WTC11 (cell line): ENCODE data around the gene KLHL5. TPM values are rescaled to one million over a fixed set of nuclear protein-coding genes. Genes with fewer than 3 reads are reported as not detected.

ENCODE experiments used
- ATAC-seq: fragments of 200-7000 bp; cut with Tn5 transposase; 2 replicates; pipeline ENCODE4 v1.10.0; 2021; ENCODE audit warnings: mild to moderate bottlenecking, moderate library complexity
- CTCF ChIA-PET: fragments of 300-600 bp; sonication (Branson Sonifier 250); formaldehyde crosslinking; loops from one replicate; lab custom pipeline; 2021; ENCODE audit warnings: antibody characterized with exemption; lab: Charles Lee
- POLR2A ChIA-PET: fragments of 350-600 bp; sonication (Branson Sonifier 250); formaldehyde crosslinking; loops from one replicate; lab custom pipeline; 2021; ENCODE audit warnings: antibody characterized with exemption; lab: Charles Lee
- DNase-seq: peaks from one replicate; pipeline ENCODE4 v3.0.0; 2021; ENCODE audit warnings: low spot score
- H3K27ac Mint-ChIP-seq: 2 replicates; pipeline ENCODE4 v1.8.0; 2021; ENCODE audit warnings: mixed read lengths
- H3K27me3 Mint-ChIP-seq: 2 replicates; pipeline ENCODE4 v1.8.0; 2021; ENCODE audit warnings: low read depth, mild to moderate bottlenecking, moderate library complexity, mixed read lengths
- H3K36me3 Mint-ChIP-seq: 2 replicates; pipeline ENCODE4 v1.8.0; 2021; ENCODE audit warnings: mixed read lengths
- H3K4me1 Mint-ChIP-seq: 2 replicates; pipeline ENCODE4 v1.8.0; 2022; ENCODE audit warnings: mixed read lengths
- H3K4me3 Mint-ChIP-seq: 2 replicates; pipeline ENCODE4 v1.8.0; 2021; ENCODE audit warnings: mild to moderate bottlenecking, moderate library complexity, mixed read lengths
- H3K9me3 Mint-ChIP-seq: 2 replicates; pipeline ENCODE4 v1.8.0; 2021; ENCODE audit warnings: mixed read lengths
- ATF1 ChIP-seq: sonication (generic); formaldehyde crosslinking; IDR thresholded peaks from 2 replicates; pipeline ENCODE4 v1.8.1; 2023; ENCODE audit warnings: mild to moderate bottlenecking, moderate library complexity, missing genetic modification reagents
- CBFB ChIP-seq: sonication (generic); formaldehyde crosslinking; IDR thresholded peaks from 2 replicates; pipeline ENCODE4 v1.8.1; 2022; ENCODE audit warnings: mild to moderate bottlenecking, low read depth, missing genetic modification reagents
- ETV6 ChIP-seq: sonication (generic); formaldehyde crosslinking; IDR thresholded peaks from 2 replicates; pipeline ENCODE4 v1.8.1; 2022; ENCODE audit warnings: mild to moderate bottlenecking, missing genetic modification reagents
- FOXK1 ChIP-seq: sonication (generic); formaldehyde crosslinking; IDR thresholded peaks from 2 replicates; pipeline ENCODE4 v1.8.0; 2022; ENCODE audit warnings: mild to moderate bottlenecking, moderate library complexity, missing genetic modification reagents
- FOXP1 ChIP-seq: sonication (generic); formaldehyde crosslinking; IDR thresholded peaks from 2 replicates; pipeline ENCODE4 v1.8.0; 2022; ENCODE audit warnings: missing genetic modification reagents, mild to moderate bottlenecking, moderate library complexity, borderline replicate concordance
- HMGA2 ChIP-seq: fragments of 250-450 bp; sonication (Bioruptor Pico); IDR thresholded peaks from 2 replicates; pipeline ENCODE4 v1.4.0; 2021; ENCODE audit warnings: mild to moderate bottlenecking, moderate library complexity
- JUN ChIP-seq: sonication (generic); formaldehyde crosslinking; IDR thresholded peaks from 2 replicates; pipeline ENCODE4 v1.8.0; 2023; ENCODE audit warnings: mild to moderate bottlenecking, missing genetic modification reagents
- MXD4 ChIP-seq: fragments of 250-450 bp; sonication (Bioruptor Pico); IDR thresholded peaks from 2 replicates; pipeline ENCODE4 v1.8.0; 2021; ENCODE audit warnings: mild to moderate bottlenecking, moderate library complexity, borderline replicate concordance
- NFATC4 ChIP-seq: fragments of 250-450 bp; sonication (Bioruptor Pico); IDR thresholded peaks from 2 replicates; pipeline ENCODE4 v1.9.0; 2021; ENCODE audit warnings: mild to moderate bottlenecking
- NFE2L1 ChIP-seq: sonication (generic); formaldehyde crosslinking; IDR thresholded peaks from 2 replicates; pipeline ENCODE4 v1.8.1; 2023; ENCODE audit warnings: missing genetic modification reagents
- NR1H2 ChIP-seq: sonication (generic); formaldehyde crosslinking; IDR thresholded peaks from 2 replicates; pipeline ENCODE4 v1.9.0; 2021; ENCODE audit warnings: mild to moderate bottlenecking, moderate library complexity, missing genetic modification reagents
- SP1 ChIP-seq: sonication (generic); formaldehyde crosslinking; conservative IDR thresholded peaks from 2 replicates; pipeline ENCODE4 v1.8.1; 2022; ENCODE audit warnings: missing genetic modification reagents
- TCF7 ChIP-seq: sonication (generic); formaldehyde crosslinking; IDR thresholded peaks from 2 replicates; pipeline ENCODE4 v1.8.0; 2022; ENCODE audit warnings: mild to moderate bottlenecking, low read depth, missing genetic modification reagents, moderate library complexity
- TEAD1 ChIP-seq: sonication (generic); formaldehyde crosslinking; IDR thresholded peaks from 2 replicates; pipeline ENCODE4 v1.8.0; 2022; ENCODE audit warnings: mild to moderate bottlenecking, missing genetic modification reagents
- ZNF219 ChIP-seq: sonication (generic); formaldehyde crosslinking; IDR thresholded peaks from 2 replicates; pipeline ENCODE4 v1.8.0; 2023; ENCODE audit warnings: missing genetic modification reagents, mild to moderate bottlenecking, borderline replicate concordance
- ZNF232 ChIP-seq: sonication (generic); formaldehyde crosslinking; IDR thresholded peaks from 2 replicates; pipeline ENCODE4 v1.8.0; 2022; ENCODE audit warnings: mild to moderate bottlenecking, missing genetic modification reagents
- ZNF263 ChIP-seq: sonication (generic); formaldehyde crosslinking; IDR thresholded peaks from 2 replicates; pipeline ENCODE4 v1.8.1; 2022; ENCODE audit warnings: low read depth, mild to moderate bottlenecking, moderate library complexity, missing genetic modification reagents
- total RNA-seq: library from RNA; stranded (reverse); gene quantifications from 3 replicates; pipeline ENCODE4 v1.2.3, GENCODE V29; 2021
- TF ChIP-seq, protein P1 (sequence below): sonication (generic); formaldehyde crosslinking; IDR thresholded peaks from 2 replicates; pipeline ENCODE4 v1.8.0; 2023; ENCODE audit warnings: missing genetic modification reagents
- TF ChIP-seq, protein P2 (sequence below): fragments of 250-450 bp; sonication (Bioruptor Pico); conservative IDR thresholded peaks from 2 replicates; pipeline ENCODE4 v1.9.0; 2021; ENCODE audit warnings: mild to moderate bottlenecking
- TF ChIP-seq, protein P3 (sequence below): fragments of 250-450 bp; sonication (Bioruptor Pico); IDR thresholded peaks from 2 replicates; pipeline ENCODE4 v2.1.2; 2022; ENCODE audit warnings: mild to moderate bottlenecking, moderate library complexity
- TF ChIP-seq, protein P4 (sequence below): fragments of 200-600 bp; IDR thresholded peaks from 2 replicates; pipeline ENCODE4 v1.8.0; 2022; ENCODE audit warnings: antibody characterized with exemption
- TF ChIP-seq, protein P5 (sequence below): sonication (generic); formaldehyde crosslinking; IDR thresholded peaks from 2 replicates; pipeline ENCODE4 v1.8.1; 2022; ENCODE audit warnings: mild to moderate bottlenecking, missing genetic modification reagents, moderate library complexity, borderline replicate concordance
- TF ChIP-seq, protein P6 (sequence below): fragments of 250-450 bp; sonication (Bioruptor Pico); IDR thresholded peaks from 2 replicates; pipeline ENCODE4 v1.9.0; 2021; ENCODE audit warnings: mild to moderate bottlenecking, borderline replicate concordance
- TF ChIP-seq, protein P7 (sequence below): sonication (generic); formaldehyde crosslinking; IDR thresholded peaks from 2 replicates; pipeline ENCODE4 v1.8.1; 2022; ENCODE audit warnings: low read depth, missing genetic modification reagents, borderline replicate concordance

The KLHL5 gene
- total RNA-seq, 1 experiment from 2014 or later, result 21.1 TPM

DNA sequence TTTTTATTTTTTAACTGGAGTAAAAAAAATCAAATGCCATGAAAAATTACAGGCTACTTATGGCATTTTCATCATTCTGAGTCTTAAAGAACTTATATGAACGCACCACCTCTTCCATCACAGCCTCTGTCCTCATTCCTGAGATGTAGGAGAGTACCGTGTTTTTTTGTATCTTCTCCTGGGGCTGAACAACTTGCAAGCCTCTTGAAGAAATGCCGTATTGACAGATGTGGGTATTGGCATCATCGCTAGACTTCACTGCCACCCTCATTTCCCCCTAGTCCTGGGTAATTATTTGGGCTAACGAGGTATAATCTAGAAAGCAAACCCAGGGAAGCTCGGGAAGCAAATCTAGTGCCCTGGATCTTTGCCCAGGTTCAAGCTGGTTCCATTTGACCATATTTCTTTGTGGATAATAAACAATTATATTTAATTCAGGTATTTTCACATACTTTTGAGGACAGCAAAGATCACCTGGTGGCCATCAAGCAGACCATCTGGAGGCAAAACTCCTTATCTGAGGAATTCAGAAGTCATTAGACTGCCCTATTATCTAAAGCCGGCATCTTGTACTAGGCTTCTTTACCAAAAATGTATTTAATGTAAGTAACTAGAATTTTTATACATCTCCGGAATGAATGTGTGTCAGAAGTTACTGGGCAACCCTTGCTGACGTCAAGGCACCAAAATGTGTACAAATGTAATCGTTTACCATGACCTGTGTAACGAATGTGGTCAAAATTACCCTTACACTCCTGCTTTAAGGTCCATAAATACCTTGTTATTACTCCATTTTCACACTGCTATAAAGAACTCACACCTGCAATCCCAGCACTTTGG is 64.4 kb downstream of the KLHL5 start (continued):
- TF ChIP-seq, protein P1, sequence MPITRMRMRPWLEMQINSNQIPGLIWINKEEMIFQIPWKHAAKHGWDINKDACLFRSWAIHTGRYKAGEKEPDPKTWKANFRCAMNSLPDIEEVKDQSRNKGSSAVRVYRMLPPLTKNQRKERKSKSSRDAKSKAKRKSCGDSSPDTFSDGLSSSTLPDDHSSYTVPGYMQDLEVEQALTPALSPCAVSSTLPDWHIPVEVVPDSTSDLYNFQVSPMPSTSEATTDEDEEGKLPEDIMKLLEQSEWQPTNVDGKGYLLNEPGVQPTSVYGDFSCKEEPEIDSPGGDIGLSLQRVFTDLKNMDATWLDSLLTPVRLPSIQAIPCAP (CRISPR knock-in tag), result no peak
- TF ChIP-seq TCF7 (CRISPR knock-in tag) (no peak), CBFB (CRISPR knock-in tag) (no peak), FOXK1 (no peak), ATF1 (no peak), ZNF219 (CRISPR knock-in tag) (no peak), NFATC4 (no peak), ZNF263 (CRISPR knock-in tag) (no peak)
- TF ChIP-seq, protein P2, sequence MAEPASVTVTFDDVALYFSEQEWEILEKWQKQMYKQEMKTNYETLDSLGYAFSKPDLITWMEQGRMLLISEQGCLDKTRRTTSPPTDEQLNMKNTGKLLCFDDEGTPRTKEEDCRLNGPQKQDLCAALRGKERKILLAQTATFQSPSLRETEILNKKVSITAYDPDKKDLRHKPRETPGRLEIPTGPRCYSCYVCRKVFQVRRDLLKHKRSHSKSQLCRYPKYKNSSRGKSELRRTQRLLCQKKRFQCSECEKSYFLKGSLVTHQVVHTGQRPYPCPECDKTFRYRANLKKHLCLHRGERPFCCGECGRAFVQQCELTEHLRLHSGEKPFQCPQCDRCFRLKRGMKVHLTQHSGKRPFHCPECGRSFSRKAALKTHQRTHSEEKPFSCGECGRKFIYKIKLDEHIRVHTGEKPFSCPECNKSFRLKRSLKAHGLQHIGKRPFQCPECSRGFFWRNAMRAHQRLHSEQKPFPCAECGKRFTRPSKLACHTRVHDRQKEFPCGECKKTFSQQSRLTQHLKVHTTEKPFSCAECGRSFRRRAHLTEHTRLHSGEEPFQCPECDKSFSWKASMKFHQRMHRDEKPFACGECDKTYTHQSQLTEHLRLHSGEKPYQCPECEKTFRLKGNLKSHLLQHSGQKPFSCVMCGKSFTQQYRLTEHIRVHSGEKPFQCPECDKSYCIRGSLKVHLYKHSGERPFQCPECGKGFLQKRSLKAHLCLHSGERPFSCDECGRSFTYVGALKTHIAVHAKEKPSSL (CRISPR knock-in tag), result no peak

DNA sequence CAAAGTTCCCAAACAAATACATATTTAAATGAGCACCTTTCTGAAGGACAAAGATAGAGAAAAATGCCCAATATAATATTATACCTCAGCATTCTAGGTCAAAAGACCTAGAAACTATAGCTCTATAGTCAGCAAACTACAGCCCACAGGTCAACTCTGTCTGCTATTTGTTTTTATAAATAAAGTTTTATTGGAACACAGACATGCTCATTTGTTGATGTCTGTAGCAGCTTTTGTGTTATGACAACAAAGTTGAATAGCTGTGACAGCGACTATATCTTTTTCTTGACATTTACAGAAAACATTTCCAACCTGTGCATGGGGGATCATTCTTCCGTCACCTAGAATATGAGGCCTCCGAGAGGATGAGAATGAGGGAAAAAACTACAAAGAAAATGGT is 71.6 kb downstream of the KLHL5 start:
- H3K9me3 Mint-ChIP-seq, result peaks cover 17% of the 10 kb centered on the region
- no peak for DNase-seq
- no peaks in the 10 kb centered on the region for H3K27me3 Mint-ChIP-seq
- no peak for ATAC-seq
- no peak overlapping the region for H3K4me3 Mint-ChIP-seq
- ChIA-PET POLR2A (no interaction called here), CTCF (interaction anchor here (0.8 to 2.5 kb wide), 2 partner anchors 89 to 232 kb away, joined by 3 to 33 read pairs; no protein-coding TSS in a partner anchor)
- TF ChIP-seq HMGA2 (CRISPR knock-in tag) (no peak), ZNF232 (CRISPR knock-in tag) (no peak), JUN (CRISPR knock-in tag) (no peak), NR1H2 (CRISPR knock-in tag) (no peak), FOXP1 (no peak), ETV6 (CRISPR knock-in tag) (no peak), NFE2L1 (CRISPR knock-in tag) (no peak), SP1 (no peak), MXD4 (CRISPR knock-in tag) (no peak), TEAD1 (CRISPR knock-in tag) (no peak)
- TF ChIP-seq, protein P3, sequence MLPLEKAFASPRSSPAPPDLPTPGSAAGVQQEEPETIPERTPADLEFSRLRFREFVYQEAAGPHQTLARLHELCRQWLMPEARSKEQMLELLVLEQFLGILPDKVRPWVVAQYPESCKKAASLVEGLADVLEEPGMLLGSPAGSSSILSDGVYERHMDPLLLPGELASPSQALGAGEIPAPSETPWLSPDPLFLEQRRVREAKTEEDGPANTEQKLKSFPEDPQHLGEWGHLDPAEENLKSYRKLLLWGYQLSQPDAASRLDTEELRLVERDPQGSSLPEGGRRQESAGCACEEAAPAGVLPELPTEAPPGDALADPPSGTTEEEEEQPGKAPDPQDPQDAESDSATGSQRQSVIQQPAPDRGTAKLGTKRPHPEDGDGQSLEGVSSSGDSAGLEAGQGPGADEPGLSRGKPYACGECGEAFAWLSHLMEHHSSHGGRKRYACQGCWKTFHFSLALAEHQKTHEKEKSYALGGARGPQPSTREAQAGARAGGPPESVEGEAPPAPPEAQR (CRISPR knock-in tag), result no peak
- TF ChIP-seq, protein P4, sequence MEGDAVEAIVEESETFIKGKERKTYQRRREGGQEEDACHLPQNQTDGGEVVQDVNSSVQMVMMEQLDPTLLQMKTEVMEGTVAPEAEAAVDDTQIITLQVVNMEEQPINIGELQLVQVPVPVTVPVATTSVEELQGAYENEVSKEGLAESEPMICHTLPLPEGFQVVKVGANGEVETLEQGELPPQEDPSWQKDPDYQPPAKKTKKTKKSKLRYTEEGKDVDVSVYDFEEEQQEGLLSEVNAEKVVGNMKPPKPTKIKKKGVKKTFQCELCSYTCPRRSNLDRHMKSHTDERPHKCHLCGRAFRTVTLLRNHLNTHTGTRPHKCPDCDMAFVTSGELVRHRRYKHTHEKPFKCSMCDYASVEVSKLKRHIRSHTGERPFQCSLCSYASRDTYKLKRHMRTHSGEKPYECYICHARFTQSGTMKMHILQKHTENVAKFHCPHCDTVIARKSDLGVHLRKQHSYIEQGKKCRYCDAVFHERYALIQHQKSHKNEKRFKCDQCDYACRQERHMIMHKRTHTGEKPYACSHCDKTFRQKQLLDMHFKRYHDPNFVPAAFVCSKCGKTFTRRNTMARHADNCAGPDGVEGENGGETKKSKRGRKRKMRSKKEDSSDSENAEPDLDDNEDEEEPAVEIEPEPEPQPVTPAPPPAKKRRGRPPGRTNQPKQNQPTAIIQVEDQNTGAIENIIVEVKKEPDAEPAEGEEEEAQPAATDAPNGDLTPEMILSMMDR, result no peak
- TF ChIP-seq, protein P5, sequence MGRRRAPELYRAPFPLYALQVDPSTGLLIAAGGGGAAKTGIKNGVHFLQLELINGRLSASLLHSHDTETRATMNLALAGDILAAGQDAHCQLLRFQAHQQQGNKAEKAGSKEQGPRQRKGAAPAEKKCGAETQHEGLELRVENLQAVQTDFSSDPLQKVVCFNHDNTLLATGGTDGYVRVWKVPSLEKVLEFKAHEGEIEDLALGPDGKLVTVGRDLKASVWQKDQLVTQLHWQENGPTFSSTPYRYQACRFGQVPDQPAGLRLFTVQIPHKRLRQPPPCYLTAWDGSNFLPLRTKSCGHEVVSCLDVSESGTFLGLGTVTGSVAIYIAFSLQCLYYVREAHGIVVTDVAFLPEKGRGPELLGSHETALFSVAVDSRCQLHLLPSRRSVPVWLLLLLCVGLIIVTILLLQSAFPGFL, result no peak
- TF ChIP-seq, protein P6, sequence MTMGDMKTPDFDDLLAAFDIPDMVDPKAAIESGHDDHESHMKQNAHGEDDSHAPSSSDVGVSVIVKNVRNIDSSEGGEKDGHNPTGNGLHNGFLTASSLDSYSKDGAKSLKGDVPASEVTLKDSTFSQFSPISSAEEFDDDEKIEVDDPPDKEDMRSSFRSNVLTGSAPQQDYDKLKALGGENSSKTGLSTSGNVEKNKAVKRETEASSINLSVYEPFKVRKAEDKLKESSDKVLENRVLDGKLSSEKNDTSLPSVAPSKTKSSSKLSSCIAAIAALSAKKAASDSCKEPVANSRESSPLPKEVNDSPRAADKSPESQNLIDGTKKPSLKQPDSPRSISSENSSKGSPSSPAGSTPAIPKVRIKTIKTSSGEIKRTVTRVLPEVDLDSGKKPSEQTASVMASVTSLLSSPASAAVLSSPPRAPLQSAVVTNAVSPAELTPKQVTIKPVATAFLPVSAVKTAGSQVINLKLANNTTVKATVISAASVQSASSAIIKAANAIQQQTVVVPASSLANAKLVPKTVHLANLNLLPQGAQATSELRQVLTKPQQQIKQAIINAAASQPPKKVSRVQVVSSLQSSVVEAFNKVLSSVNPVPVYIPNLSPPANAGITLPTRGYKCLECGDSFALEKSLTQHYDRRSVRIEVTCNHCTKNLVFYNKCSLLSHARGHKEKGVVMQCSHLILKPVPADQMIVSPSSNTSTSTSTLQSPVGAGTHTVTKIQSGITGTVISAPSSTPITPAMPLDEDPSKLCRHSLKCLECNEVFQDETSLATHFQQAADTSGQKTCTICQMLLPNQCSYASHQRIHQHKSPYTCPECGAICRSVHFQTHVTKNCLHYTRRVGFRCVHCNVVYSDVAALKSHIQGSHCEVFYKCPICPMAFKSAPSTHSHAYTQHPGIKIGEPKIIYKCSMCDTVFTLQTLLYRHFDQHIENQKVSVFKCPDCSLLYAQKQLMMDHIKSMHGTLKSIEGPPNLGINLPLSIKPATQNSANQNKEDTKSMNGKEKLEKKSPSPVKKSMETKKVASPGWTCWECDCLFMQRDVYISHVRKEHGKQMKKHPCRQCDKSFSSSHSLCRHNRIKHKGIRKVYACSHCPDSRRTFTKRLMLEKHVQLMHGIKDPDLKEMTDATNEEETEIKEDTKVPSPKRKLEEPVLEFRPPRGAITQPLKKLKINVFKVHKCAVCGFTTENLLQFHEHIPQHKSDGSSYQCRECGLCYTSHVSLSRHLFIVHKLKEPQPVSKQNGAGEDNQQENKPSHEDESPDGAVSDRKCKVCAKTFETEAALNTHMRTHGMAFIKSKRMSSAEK, result no peak
- TF ChIP-seq, protein P7, sequence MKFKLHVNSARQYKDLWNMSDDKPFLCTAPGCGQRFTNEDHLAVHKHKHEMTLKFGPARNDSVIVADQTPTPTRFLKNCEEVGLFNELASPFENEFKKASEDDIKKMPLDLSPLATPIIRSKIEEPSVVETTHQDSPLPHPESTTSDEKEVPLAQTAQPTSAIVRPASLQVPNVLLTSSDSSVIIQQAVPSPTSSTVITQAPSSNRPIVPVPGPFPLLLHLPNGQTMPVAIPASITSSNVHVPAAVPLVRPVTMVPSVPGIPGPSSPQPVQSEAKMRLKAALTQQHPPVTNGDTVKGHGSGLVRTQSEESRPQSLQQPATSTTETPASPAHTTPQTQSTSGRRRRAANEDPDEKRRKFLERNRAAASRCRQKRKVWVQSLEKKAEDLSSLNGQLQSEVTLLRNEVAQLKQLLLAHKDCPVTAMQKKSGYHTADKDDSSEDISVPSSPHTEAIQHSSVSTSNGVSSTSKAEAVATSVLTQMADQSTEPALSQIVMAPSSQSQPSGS, result no peak
- peaks cover 11% of the 10 kb centered on the region for H3K36me3 Mint-ChIP-seq
- H3K4me1 Mint-ChIP-seq, result peaks cover 6% of the 10 kb centered on the region; the same call in 1 of the 2 replicates
- H3K27ac Mint-ChIP-seq, result no peak overlapping the region
